Measurements from ENCODE around the gene ZNF878. TPM values are rescaled to one million over a fixed set of nuclear protein-coding genes. Genes with fewer than 3 reads are reported as not detected.

Gene ZNF878
- total RNA-seq: 1 to 10 TPM; 1.6 to 3.7 TPM
- 1.4 TPM for polyA plus RNA-seq (2013, experiment 1 of 2)
- polyA plus RNA-seq (2013, experiment 2 of 2): 1.1 TPM
- long read RNA-seq, experiment 1: 0 reads
- long read RNA-seq, experiment 2: 0 reads
- long read RNA-seq, experiment 3: 0 reads
- long read RNA-seq, experiment 4, partial matches to known transcripts: 0 of 1 reads
- long read RNA-seq, experiment 4, other reads (novel, unspliced or antisense): 0 of 1 reads

DNA sequence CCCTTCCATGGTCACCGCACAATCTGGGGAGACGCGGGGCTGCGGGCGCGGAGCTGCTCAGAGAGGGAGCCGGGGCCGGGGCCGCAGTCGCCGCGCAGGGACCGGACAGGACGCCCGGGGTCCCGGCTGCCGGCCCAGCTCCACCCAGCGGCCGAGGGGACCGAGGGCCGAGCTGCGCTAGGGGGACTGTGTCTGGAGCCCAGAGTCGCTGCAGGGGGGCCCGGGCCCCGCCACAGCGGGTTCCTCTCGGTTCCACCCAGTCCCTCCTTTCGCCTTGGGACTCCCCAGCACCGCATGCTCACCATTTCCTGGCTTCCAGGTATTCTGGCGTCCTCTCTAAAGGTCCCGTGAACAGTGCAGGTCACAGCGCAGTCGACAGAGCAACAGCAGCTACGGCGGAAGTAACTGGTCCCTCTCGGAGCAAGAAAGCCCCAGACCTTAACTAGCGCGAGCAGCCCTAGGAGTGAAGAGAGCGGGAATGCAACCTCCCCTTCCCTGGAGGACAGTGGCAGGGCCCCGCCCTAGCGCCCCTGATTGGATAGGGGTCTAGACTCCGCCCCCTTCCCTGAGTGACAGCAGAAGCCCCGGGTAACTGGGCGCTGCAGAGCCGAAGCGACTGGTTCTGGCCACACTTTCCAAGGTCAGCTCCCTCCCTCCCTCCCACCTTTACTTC is at the start of gene ZNF878:
TSS of gene ZNF878 (minus strand) at position 465 of the 673 bp plus-strand sequence. CDS start at position 305, 160 bp downstream.
- peak; percentile 98 for DNase-seq
- 0% methylated on average over 17 to 46 of the region's 46 CpGs for WGBS, 2 experiments (ENCODE audit: insufficient coverage in 1 of 2, insufficient read length in 1 of 2)
- Mint-ChIP-seq H3K4me3 (peak within 1 kb of the TSS; percentile 74), H3K27ac (peak within 1 kb of the TSS; percentile 95), H3K9me3 (peaks cover 47% of the 10 kb centered on the region), H3K4me1 (peaks cover 3% of the 10 kb centered on the region), H3K27me3 (ENCODE audit: insufficient read depth) (peaks cover 27% of the 10 kb centered on the region), H3K36me3 (ENCODE audit: low read depth) (peaks cover 13% of the 10 kb centered on the region)
- Histone ChIP-seq H3K4me3 (ENCODE audit: low read length) (peak within 1 kb of the TSS; percentile 87), H3K27ac (ENCODE audit: low read depth, low read length) (peak within 1 kb of the TSS; percentile 77), H3K36me3 (ENCODE audit: control insufficient read depth, insufficient read depth, low read length) (no peaks in the 10 kb centered on the region), H3K9ac (ENCODE audit: extremely low read depth, low read length, poor library complexity, severe bottlenecking) (peak within 1 kb of the TSS; percentile 53), H3K27me3 (ENCODE audit: control insufficient read depth, insufficient read depth, low read length, poor library complexity, severe bottlenecking) (no peaks in the 10 kb centered on the region), H3K9me3 (ENCODE audit: control insufficient read depth, low read length) (peaks cover 12% of the 10 kb centered on the region), H3K4me1 (ENCODE audit: control insufficient read depth, insufficient read depth, low read length) (no peaks in the 10 kb centered on the region)
- TF ChIP-seq, protein P1, sequence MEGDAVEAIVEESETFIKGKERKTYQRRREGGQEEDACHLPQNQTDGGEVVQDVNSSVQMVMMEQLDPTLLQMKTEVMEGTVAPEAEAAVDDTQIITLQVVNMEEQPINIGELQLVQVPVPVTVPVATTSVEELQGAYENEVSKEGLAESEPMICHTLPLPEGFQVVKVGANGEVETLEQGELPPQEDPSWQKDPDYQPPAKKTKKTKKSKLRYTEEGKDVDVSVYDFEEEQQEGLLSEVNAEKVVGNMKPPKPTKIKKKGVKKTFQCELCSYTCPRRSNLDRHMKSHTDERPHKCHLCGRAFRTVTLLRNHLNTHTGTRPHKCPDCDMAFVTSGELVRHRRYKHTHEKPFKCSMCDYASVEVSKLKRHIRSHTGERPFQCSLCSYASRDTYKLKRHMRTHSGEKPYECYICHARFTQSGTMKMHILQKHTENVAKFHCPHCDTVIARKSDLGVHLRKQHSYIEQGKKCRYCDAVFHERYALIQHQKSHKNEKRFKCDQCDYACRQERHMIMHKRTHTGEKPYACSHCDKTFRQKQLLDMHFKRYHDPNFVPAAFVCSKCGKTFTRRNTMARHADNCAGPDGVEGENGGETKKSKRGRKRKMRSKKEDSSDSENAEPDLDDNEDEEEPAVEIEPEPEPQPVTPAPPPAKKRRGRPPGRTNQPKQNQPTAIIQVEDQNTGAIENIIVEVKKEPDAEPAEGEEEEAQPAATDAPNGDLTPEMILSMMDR (conservative IDR thresholded peaks at IDR 0.05): peak; percentile 67

DNA sequence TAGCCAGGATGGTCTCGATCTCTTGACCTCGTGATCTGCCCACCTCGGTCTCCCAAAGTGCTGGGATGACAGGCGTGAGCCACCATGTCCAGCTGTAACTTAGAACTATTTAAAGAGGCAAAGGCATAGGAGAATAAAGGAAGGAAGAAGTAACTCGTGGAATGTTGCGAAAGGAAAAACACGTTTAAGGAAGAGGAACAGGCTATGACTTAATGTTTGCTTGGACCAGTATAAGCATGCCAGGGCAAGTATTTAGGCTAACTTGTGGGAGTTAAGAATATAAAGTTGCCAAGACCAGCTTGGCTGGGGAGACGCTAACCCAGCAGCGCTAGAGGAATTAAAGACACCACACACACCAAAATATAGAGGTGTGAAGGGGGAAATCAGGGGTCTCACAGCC is 45.3 kb upstream of the ZNF878 start:
- peaks cover 47% of the 10 kb centered on the region for H3K36me3 ChIP-seq (ENCODE audit: control insufficient read depth, insufficient read depth, low read length)
- no peaks in the 10 kb centered on the region for H3K4me1 ChIP-seq (ENCODE audit: control insufficient read depth, insufficient read depth, low read length)
- peaks cover 92% of the 10 kb centered on the region for H3K9me3 ChIP-seq (ENCODE audit: control insufficient read depth, low read length)
- Mint-ChIP-seq H3K4me1 (peaks cover 2% of the 10 kb centered on the region), H3K9me3 (peaks cover 84% of the 10 kb centered on the region), H3K36me3 (ENCODE audit: low read depth) (peaks cover 72% of the 10 kb centered on the region), H3K27ac (no peak overlapping the region), H3K27me3 (ENCODE audit: insufficient read depth) (no peaks in the 10 kb centered on the region), H3K4me3 (no peak overlapping the region)
- no peak overlapping the region for H3K9ac ChIP-seq (ENCODE audit: extremely low read depth, low read length, poor library complexity, severe bottlenecking)
- H3K4me3 ChIP-seq (ENCODE audit: low read length): peak overlapping the region; percentile 53
- H3K27ac ChIP-seq (ENCODE audit: low read depth, low read length): no peak overlapping the region
- no peaks in the 10 kb centered on the region for H3K27me3 ChIP-seq (ENCODE audit: control insufficient read depth, insufficient read depth, low read length, poor library complexity, severe bottlenecking)
- no peak for DNase-seq
- WGBS, 2 experiments (ENCODE audit: insufficient coverage in 1 of 2, insufficient read length in 1 of 2): 94 to 98% methylated on average over 7 to 9 of the region's 9 CpGs
- TF ChIP-seq, protein P1 (conservative IDR thresholded peaks at IDR 0.05): no peak

DNA sequence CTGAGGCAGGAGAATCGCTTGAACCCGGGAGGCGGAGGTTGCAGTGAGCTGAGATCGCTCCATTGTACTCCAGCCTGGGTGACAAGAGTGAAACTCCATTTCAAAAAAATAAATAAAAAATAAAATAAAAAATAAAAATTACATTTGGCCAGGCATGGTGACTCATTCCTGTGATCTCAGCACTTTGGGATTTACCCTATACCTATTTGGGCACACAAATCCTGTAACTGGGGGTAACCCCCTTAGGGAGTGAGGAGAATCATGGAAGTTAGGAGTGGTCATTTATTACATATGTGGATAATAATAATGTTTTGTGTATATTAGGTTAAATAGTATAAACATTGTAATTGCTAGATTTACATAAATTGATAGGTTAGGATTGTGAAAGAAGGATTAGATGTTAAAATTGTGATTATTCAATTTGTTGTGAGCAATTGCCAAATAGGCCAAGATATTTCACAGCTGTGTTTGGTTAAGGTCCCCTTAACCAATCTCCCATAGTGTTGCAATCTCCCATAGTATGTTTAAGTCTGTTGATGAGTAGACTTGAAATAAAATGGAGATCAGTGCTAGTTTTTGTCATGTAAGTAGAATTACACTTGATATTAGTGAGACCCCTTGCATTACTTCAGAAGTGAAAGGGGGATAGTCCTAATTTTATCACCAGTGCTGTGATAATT is 42.5 kb upstream of the ZNF878 start:
- H3K27me3 ChIP-seq (ENCODE audit: control insufficient read depth, insufficient read depth, low read length, poor library complexity, severe bottlenecking): no peaks in the 10 kb centered on the region
- peaks cover 2% of the 10 kb centered on the region for H3K4me1 Mint-ChIP-seq
- H3K4me3 Mint-ChIP-seq: no peak overlapping the region
- H3K36me3 Mint-ChIP-seq (ENCODE audit: low read depth): peaks cover 55% of the 10 kb centered on the region
- peaks cover 74% of the 10 kb centered on the region for H3K9me3 Mint-ChIP-seq
- no peak overlapping the region for H3K4me3 ChIP-seq (ENCODE audit: low read length)
- peaks cover 72% of the 10 kb centered on the region for H3K9me3 ChIP-seq (ENCODE audit: control insufficient read depth, low read length)
- no peaks in the 10 kb centered on the region for H3K27me3 Mint-ChIP-seq (ENCODE audit: insufficient read depth)
- peaks cover 47% of the 10 kb centered on the region for H3K36me3 ChIP-seq (ENCODE audit: control insufficient read depth, insufficient read depth, low read length)
- DNase-seq: no peak
- no peak overlapping the region for H3K9ac ChIP-seq (ENCODE audit: extremely low read depth, low read length, poor library complexity, severe bottlenecking)
- H3K27ac ChIP-seq (ENCODE audit: low read depth, low read length): no peak overlapping the region
- no peak overlapping the region for H3K27ac Mint-ChIP-seq
- 95% methylated on average over 4 of the region's 4 CpGs; no CpG with 5 or more reads in 1 of the 2 experiments for WGBS, 2 experiments (ENCODE audit: insufficient coverage in 1 of 2, insufficient read length in 1 of 2)
- H3K4me1 ChIP-seq (ENCODE audit: control insufficient read depth, insufficient read depth, low read length): no peaks in the 10 kb centered on the region
- TF ChIP-seq, protein P1 (conservative IDR thresholded peaks at IDR 0.05): no peak
